Right lobe of liver (tissue), 4 donors: ENCODE measurements around the gene GCC2.

Experiments
- POLR2A ChIP-seq: fragments of 450-650 bp; IDR thresholded peaks from one replicate; pipeline ENCODE4 v1.6.1; 2017; ENCODE audit warnings: antibody characterized with exemption, mild to moderate bottlenecking
- TF ChIP-seq, protein P1 (sequence below), 4 donors: fragments of 200-600 bp in 3 of 4; fragments of 450-650 bp in 1 of 4; IDR thresholded peaks; one replicate each; pipeline versions ENCODE4 v1.5.1 to v1.8.0; 2016 to 2022; ENCODE audit warnings: antibody characterized with exemption in 4 of 4, mild to moderate bottlenecking in 2 of 4
- donor health status: DM: no; HTN: no; CAD: no.
- donor health status: DM: no; HTN: no; CAD: no.
- donor health status: DM: no; HTN: yes; CAD: no.

DNA sequence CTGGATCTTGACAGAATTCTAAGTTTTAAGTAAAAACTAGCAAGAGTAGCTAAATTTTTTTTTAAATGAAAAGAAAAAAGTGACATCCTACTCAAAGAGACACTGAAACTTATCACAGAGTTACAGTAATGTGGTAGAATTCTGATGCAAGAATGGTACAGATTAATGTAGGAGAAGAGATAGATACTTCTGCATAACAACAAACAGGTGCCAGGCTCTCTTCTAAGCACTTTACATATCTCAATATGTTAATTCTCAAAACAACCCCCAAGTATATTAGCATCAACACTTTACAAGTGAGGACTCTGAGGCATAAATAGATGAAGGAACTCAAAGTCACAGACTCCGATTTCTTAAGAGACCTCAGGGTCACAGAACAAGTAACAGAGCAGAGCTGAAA lies 28.1 kb downstream of the GCC2 start:
- TF ChIP-seq, protein P1, sequence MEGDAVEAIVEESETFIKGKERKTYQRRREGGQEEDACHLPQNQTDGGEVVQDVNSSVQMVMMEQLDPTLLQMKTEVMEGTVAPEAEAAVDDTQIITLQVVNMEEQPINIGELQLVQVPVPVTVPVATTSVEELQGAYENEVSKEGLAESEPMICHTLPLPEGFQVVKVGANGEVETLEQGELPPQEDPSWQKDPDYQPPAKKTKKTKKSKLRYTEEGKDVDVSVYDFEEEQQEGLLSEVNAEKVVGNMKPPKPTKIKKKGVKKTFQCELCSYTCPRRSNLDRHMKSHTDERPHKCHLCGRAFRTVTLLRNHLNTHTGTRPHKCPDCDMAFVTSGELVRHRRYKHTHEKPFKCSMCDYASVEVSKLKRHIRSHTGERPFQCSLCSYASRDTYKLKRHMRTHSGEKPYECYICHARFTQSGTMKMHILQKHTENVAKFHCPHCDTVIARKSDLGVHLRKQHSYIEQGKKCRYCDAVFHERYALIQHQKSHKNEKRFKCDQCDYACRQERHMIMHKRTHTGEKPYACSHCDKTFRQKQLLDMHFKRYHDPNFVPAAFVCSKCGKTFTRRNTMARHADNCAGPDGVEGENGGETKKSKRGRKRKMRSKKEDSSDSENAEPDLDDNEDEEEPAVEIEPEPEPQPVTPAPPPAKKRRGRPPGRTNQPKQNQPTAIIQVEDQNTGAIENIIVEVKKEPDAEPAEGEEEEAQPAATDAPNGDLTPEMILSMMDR (IDR thresholded peaks at IDR 0.05) = no peak
- no peak for TF ChIP-seq POLR2A
